DMS114 treated with DMSO at 0.1 percent for 48 hours (cell line): ENCODE data around the gene ATF1.
"Not testable (repeated sequence)": the region's sequence is repeated elsewhere in the genome, so short reads cannot be mapped to it uniquely, and the experiment has no call there.

ENCODE experiments used
- DNase-seq: peaks from one replicate; lab custom pipeline; 2025; ENCODE audit not compliant: unreplicated experiment; lab: John Stamatoyannopoulos, UW

ATF1 gene

GRCh38 chr12:50790081-50790480 is 26.2 kb downstream of the ATF1 start:
- no peak for DNase-seq

- no peak for DNase-seq
Measured at GRCh38 chr12:50799908-50800307, 36.0 kb downstream of the ATF1 start.

GRCh38 chr12:50803230-50803875 is 39.5 kb downstream of the ATF1 start:
- DNase-seq = no peak

- no peak for DNase-seq
Measured at GRCh38 chr12:50806176-50806575, 42.3 kb downstream of the ATF1 start.

- DNase-seq = not testable (repeated sequence)
Measured at GRCh38 chr12:50809131-50809530, 45.2 kb downstream of the ATF1 start.

- not testable (repeated sequence) for DNase-seq
Measured at GRCh38 chr12:50814921-50815320, 51.0 kb downstream of the ATF1 start.

- DNase-seq = no peak
Measured at GRCh38 chr12:50820177-50820576, 56.3 kb downstream of the ATF1 start.

GRCh38 chr12:50822082-50822481 is 58.2 kb downstream of the ATF1 start:
- DNase-seq = no peak

- not testable (repeated sequence) for DNase-seq
Measured at GRCh38 chr12:50823724-50824123, 59.8 kb downstream of the ATF1 start.

- no peak for DNase-seq
Measured at GRCh38 chr12:50824914-50825313, 61.0 kb downstream of the ATF1 start.

GRCh38 chr12:50825372-50825838 is 61.5 kb downstream of the ATF1 start:
- DNase-seq = peak; percentile 64

- no peak for DNase-seq
Measured at GRCh38 chr12:50828121-50828520, 64.2 kb downstream of the ATF1 start.

GRCh38 chr12:50828886-50829285 is 65.0 kb downstream of the ATF1 start:
- no peak for DNase-seq

- not testable (repeated sequence) for DNase-seq
Measured at GRCh38 chr12:50833801-50834200, 69.9 kb downstream of the ATF1 start.

- no peak for DNase-seq
Measured at GRCh38 chr12:50839042-50839441, 75.1 kb downstream of the ATF1 start.

GRCh38 chr12:50840809-50841487 is 77.0 kb downstream of the ATF1 start:
- DNase-seq = no peak

- DNase-seq = no peak
Measured at GRCh38 chr12:50841716-50842531, 78.0 kb downstream of the ATF1 start.

- peak; percentile 29 for DNase-seq
Measured at GRCh38 chr12:50842637-50843493, 79.0 kb downstream of the ATF1 start, which contains the start of gene TMPRSS12. TSS of gene TMPRSS12 (plus strand) at chr12:50842926. CDS start at chr12:50842965, 39 bp downstream.

GRCh38 chr12:50845021-50845647 is 81.2 kb downstream of the ATF1 start:
- no peak for DNase-seq

- DNase-seq = no peak
Measured at GRCh38 chr12:50848963-50849362, 85.1 kb downstream of the ATF1 start.
